GM18907 (cell line): ENCODE results near the gene ZMAT5.

ENCODE experiments used
- ATAC-seq: cut with Tn5 transposase; IDR thresholded peaks from one replicate; pipeline ENCODE4 v1.9.1; 2021; ENCODE audit warnings: mild to moderate bottlenecking, moderate library complexity; ENCODE audit not compliant: unreplicated experiment

Gene ZMAT5

GRCh38 chr22:29787371-29787980 is 20.7 kb upstream of the ZMAT5 start:
- ATAC-seq, result no peak

GRCh38 chr22:29786031-29786430 is 19.2 kb upstream of the ZMAT5 start:
- no peak for ATAC-seq

- no peak for ATAC-seq
Observed at GRCh38 chr22:29784451-29785361, 17.9 kb upstream of the ZMAT5 start.

GRCh38 chr22:29782061-29782845 is 15.4 kb upstream of the ZMAT5 start:
- no peak for ATAC-seq

GRCh38 chr22:29780748-29781676 is 14.2 kb upstream of the ZMAT5 start:
- no peak for ATAC-seq

- ATAC-seq, result no peak
Observed at GRCh38 chr22:29780220-29780619, 13.4 kb upstream of the ZMAT5 start.

- no peak for ATAC-seq
Observed at GRCh38 chr22:29773233-29773632, 6.4 kb upstream of the ZMAT5 start.

GRCh38 chr22:29772170-29772641 is 5.4 kb upstream of the ZMAT5 start:
- no peak for ATAC-seq

GRCh38 chr22:29769723-29770321 is 3.0 kb upstream of the ZMAT5 start:
- ATAC-seq, result no peak

- no peak for ATAC-seq
Observed at GRCh38 chr22:29768052-29768693, 1.4 kb upstream of the ZMAT5 start.

GRCh38 chr22:29767171-29768051 is 604 bp upstream of the ZMAT5 start, which contains the start of gene UQCR10:
Gene UQCR10 (plus strand): TSS chr22:29767369. CDS start chr22:29767399, 30 bp downstream.
- ATAC-seq, result peak; percentile 72

- peak; percentile 18 for ATAC-seq
Observed at GRCh38 chr22:29765905-29766631, 739 bp downstream of the ZMAT5 start.

GRCh38 chr22:29762263-29762662 is 4.5 kb downstream of the ZMAT5 start:
- no peak for ATAC-seq

GRCh38 chr22:29758959-29759358 is 7.8 kb downstream of the ZMAT5 start:
- no peak for ATAC-seq

GRCh38 chr22:29758068-29758622 is 8.7 kb downstream of the ZMAT5 start:
- ATAC-seq, result no peak

GRCh38 chr22:29757096-29757495 is 9.7 kb downstream of the ZMAT5 start:
- no peak for ATAC-seq

- ATAC-seq, result no peak
Observed at GRCh38 chr22:29756341-29756740, 10.5 kb downstream of the ZMAT5 start.
